Putamen (tissue), 1 donor: Measurements from ENCODE around the gene ARMC7.
"Not testable (repeated sequence)": the region's sequence is repeated elsewhere in the genome, so short reads cannot be mapped to it uniquely, and the experiment has no call there.

Source experiments
- DNase-seq: peaks from one replicate; pipeline ENCODE4 v3.0.0-alpha.2; 2016; ENCODE audit warnings: low spot score

ARMC7 gene

DNA sequence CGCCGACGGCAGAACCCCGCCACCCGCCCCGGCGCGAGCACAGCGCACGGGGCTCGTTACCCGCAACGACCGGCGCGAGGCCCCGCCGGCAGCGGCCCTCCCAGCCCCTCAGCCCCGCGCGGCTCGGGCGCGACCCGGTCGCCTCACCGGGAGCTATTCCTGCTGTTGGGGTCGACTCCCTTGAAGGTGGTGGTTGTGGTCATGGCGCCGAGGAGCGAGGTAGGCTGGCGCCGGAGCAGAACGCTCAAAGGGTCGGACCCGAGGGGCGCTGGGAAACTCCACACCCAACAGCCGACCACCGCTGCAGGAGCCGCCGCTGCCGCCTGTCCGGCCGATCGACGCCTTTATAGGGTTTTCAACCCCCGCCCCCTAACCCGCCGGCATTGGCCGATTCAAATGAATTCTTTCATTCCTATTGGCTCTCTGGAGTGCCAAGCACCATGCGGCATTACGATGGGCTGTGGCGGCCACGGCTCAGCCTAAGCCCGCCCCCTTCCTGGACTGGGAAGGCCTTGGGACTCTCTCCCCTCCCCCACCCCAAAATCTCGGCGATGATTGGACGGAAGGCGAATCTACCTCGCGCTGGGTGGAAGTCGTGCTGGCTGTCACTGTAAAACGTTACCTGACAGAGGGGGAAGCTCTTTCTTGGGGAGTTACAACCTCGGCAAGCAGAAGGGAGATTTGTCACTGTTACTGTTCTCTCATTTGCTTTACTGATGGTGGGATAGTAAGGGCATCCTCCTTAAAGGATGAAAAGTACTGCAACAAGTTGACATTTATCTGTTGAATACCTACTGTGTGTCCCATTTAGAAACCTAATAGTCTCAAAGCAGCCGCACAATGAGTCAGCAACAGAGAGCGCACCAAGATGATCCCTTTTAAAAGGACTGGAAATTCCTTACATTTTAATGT lies 44.7 kb downstream of the ARMC7 start, which contains the start of gene JPT1:
TSS of gene JPT1 (minus strand) at position 318 of the 912 bp plus-strand sequence. CDS start at position 203, 115 bp downstream.
- DNase-seq: peak; percentile 98

DNA sequence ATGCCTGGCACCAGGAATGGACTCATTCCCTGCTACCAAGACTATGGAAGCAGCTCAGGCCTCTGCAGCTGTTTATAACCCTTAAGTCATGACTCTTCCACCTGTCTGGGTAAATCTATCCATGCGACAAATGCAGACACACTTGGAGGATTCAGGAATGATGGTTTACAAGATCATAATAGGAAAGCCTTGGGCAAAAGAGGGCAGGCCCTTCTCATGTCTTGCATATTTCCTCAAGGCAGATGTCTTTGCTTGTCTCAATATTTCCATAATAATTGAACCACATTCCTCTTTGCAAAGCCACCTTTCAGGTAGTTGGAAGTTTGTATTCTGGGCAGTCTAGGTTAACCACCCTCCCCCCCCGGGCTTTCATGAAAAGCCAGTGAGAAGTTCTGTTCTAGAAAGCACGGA lies 45.4 kb downstream of the ARMC7 start:
- no peak for DNase-seq

DNA sequence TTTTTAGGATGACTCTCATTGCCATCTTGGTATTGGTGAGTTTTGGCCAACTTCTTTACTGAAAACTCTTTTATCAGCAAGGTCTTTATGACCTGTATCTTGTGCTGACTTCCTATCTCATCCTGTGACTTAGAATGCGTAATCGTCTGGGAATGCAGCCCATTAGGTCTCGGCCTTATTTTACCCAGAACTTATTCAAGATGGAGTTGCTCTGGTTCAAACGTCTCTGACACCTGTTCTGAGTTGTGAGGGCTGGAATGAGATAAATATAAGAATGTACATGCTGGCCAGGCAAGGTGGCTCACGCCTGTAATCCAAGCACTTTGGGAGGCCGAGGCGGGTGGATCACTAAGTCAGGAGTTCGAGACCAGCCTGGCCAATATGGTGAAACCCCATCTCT lies 48.7 kb downstream of the ARMC7 start:
- not testable (repeated sequence) for DNase-seq

DNA sequence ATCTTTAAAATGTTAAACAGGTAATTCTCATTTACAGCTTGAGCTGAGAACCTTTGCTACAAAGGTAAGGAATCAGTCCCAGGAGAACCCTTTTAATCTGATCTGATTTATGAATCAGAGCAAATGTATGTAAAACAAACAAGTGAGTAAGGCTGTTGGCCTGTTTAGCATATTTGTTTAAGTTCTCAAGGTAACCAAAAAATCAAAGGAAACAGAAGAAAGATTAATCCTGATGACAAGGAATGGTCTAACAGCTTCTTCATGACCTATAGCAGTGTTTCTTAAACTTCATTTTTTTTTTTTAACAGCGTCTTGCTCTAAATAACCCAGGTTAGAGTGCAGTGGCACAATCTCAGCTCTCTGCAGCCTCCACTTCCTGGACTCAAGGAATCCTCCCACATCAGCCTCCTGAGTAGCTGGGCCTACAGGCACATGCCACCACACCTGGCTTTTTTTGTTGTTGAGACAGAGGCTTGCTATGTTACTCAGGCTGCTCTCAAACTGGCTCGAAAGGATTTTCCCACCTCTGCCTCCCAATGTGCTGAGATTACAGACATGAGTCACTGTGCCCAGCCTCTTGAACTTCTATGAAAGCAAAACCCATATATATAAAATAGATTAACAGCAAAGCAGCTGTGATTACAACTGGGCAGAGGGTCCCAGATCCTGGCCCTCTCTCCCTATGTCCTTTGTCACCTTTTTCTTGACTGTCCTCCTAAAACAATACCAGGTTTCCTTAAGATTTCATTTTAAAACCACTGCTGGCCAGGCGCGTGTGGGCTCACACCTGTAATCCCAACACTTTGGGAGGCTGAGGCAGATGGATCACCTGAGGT lies 49.6 kb downstream of the ARMC7 start:
- no peak for DNase-seq

DNA sequence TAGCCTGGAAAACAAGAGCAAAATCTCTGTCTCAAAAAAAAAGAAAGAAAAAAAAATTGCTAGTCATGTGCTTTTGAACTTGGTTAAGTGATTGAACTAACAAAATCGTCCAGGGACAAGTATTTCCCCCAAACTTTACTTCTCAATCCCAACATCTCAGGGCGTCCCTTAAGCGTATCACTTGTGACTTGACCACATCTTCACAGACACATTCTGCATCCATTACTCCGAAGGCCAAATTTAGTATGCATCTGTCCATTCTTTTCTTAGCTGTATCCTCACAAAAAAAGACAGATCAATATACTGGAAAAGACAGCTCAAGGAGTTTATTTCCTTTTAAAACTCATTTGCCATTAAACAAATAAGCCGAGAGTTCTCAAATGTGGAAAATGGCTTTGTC lies 50.4 kb downstream of the ARMC7 start:
- DNase-seq: no peak

DNA sequence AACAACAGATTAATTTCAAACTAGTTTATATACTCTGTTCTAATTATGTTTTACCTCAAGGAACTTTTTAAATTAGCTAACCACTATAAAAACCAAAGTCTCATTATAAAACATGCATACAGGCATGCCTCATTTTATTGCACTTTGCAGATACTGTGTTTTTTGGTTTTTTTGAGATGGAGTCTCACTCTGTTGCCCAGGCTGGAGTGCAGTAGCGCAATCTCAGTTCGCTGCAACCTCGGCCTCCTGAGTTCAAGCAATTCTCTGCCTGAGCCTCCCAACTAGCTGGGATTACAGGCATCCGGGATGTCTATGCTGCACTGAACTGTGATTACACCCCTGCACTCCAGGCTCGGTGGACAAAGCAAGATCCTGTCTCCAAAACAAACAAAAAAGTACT lies 53.3 kb downstream of the ARMC7 start:
- no peak for DNase-seq

DNA sequence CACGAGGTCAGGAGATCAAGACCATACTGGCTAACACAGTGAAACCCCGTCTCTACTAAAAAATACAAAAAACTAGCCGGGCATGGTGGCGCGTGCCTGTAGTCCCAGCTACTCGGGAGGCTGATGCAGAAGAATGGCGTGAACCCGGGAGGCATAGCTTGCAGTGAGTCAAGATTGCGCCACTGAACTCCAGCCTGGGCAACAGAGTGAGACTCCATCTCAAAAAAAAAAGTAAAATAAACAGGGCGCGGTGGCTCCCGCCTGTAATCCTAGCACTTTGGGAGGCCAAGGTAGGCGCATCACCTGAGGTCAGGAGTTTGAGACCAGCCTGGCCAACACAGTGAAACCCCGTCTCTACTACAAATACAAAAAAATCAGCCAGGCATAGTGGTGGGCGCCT lies 54.8 kb downstream of the ARMC7 start:
- not testable (repeated sequence) for DNase-seq

DNA sequence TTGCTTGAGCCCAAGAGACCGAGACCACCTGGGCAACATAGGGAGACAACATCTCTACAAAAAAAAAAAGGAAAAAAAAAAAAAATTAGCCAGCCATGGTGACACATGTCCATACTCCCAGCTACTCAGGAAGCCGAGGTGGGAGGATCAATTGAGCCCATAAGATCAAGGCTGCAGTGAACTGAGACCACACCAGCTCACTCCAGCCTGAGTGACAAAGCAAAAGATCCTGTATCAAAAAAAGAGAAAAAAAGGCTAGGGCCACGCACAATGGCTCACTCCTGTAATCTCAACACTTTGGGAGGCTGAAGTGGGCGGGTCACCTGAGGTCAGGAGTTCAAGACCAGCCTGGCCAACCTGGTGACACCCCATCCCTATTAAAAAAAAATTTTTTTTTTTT lies 59.2 kb downstream of the ARMC7 start:
- DNase-seq: no peak

DNA sequence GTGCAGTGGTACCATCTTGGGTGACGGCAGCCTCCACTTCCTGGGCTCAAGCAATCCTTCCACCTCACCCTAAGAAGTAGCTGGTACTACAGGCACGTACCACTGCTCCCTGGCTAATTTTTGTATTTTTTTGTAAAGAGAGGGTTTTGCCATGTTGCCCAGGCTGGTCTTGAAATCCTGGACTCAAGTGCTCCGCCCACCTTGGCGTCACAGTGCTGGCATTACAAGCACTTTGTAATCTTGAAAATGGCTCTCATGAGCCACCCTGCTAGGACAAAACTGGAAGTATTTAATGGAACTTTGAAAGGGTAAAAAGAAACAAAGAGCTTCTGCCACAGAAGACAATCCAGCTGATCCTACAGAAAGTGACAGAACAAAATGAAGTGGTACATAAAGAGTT lies 63.8 kb downstream of the ARMC7 start:
- DNase-seq: no peak

DNA sequence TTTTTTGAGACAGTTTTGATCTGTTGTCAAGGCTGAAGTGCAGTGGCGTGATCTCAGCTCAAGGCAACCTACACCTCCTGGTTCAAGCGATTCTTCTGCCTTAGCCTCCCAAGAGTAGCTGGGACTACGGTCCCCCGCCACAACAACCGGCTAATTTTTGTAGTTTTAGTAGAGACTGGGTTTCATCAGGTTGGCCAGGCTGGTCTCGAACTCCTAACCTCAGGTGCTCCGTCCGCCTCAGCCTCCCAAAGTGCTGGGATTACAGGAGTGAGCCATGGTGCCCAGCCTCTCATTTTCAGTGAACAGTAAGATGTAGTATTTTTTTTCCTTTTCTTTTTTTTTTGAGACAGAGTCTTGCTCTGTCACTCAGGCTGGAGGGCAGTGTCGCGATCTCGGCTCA lies 65.2 kb downstream of the ARMC7 start:
- no peak for DNase-seq

DNA sequence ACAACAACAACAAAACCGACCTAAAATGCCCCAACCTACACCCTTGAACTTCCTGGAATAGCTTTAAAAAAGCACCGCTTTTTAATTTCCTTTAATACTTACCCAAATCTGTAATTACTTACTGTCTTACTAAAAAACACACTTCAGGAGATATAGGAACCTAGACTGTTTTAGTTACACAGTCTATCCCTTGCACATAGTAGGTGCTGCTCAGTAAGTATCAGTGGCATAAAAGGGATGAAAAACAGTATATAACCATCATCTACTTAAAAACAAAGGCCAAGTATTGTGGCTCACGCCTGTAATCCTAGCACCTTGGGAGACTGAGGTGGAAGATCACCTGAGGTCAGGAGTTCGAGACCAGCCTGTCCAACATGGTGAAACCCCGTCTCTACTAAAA lies 66.9 kb downstream of the ARMC7 start:
- no peak for DNase-seq

DNA sequence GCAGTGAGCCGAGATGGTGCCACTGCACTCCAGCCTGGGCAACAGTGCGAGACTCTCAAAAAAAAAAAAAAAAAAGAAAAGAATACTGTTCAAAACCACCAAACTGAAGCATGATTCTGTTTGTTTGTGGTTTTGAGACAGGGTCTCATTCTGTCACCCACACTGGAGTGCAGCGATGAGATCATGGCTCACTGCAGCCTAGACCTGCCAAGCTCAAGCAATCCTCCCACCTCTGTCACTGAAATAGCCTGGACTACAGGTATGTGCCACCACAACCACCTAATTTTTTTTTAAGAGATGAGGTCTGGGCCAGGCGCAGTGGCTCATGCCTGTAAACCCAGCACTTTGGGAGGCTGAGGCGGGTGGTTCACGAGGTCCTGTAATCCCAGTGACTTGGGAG lies 68.7 kb downstream of the ARMC7 start:
- DNase-seq: no peak
